Central memory CD8-positive, alpha-beta T cell (primary cell): ENCODE data around the gene FMNL2.

Experiments used
- ATAC-seq: fragments of 150-1000 bp; cut with Tn5 transposase; replicated peaks from 2 replicates; pipeline ENCODE4 v1.10.0; 2022; ENCODE audit warnings: mild to moderate bottlenecking, moderate FRiP score, moderate number of reproducible peaks; ENCODE audit not compliant: poor library complexity, severe bottlenecking; ENCODE audit errors: extremely low read depth
- DNase-seq, 2 donors: peaks; one replicate each; pipeline ENCODE4 v3.0.0; 2021; ENCODE audit warnings: low spot score in 2 of 2
- H3K27ac Mint-ChIP-seq: one replicate; pipeline ENCODE4 v1.8.0; 2022; ENCODE audit warnings: low read depth, mild to moderate bottlenecking, moderate library complexity, mixed read lengths
- H3K27me3 Mint-ChIP-seq: one replicate; pipeline ENCODE4 v1.8.0; 2022; ENCODE audit warnings: mixed read lengths
- H3K36me3 Mint-ChIP-seq: one replicate; pipeline ENCODE4 v1.8.0; 2022; ENCODE audit warnings: mild to moderate bottlenecking, moderate library complexity, mixed read lengths; ENCODE audit not compliant: insufficient read depth
- H3K4me1 Mint-ChIP-seq: one replicate; pipeline ENCODE4 v1.8.0; 2022; ENCODE audit warnings: mixed read lengths
- H3K4me3 Mint-ChIP-seq: one replicate; pipeline ENCODE4 v1.8.0; 2022; ENCODE audit warnings: mild to moderate bottlenecking, moderate library complexity, mixed read lengths
- H3K9me3 Mint-ChIP-seq: one replicate; pipeline ENCODE4 v1.8.0; 2022; ENCODE audit warnings: mixed read lengths

Gene FMNL2

DNA sequence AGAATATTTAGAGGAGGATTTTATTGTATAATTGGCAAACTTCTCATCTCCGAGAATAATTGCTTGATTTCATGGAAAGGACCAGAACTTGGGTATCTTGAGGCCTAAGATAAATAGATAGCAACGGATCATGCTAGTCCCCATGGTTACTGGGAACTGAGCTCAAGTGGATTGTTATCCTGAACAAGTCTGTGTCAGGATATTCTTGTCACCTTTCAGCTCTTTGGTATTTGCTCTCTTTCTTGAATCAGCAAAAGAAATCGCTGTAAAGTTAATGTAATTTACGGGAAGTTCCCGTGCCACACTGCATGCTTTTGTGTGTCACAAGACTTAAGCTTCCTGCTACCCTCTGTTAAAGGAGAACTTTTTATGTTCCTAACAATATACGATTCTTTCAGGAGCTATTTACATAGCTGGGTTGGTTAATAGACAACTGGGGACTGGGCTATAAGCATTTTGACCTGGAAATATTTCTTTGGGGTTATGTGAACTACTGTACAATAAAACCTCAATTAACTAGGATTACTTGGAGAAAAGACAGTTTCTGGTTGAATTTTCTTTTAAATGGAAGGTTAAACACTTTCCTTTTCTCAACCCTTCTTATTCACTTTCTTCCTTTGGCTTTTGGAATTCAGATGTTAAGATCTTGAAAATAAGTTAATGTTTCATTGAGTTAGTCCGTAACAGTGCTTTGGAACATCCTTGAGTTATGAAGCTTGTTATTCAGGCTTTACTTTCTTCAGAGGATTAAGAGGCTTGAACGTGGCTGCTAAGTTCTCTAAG, 151.2 kb downstream of the FMNL2 start:
- DNase-seq (no peak), ATAC-seq (no peak)
- Mint-ChIP-seq H3K4me3 (no peak overlapping the region), H3K27ac (no peak overlapping the region), H3K9me3 (no peaks in the 10 kb centered on the region), H3K27me3 (peaks cover 10% of the 10 kb centered on the region), H3K4me1 (no peaks in the 10 kb centered on the region), H3K36me3 (no peaks in the 10 kb centered on the region)

DNA sequence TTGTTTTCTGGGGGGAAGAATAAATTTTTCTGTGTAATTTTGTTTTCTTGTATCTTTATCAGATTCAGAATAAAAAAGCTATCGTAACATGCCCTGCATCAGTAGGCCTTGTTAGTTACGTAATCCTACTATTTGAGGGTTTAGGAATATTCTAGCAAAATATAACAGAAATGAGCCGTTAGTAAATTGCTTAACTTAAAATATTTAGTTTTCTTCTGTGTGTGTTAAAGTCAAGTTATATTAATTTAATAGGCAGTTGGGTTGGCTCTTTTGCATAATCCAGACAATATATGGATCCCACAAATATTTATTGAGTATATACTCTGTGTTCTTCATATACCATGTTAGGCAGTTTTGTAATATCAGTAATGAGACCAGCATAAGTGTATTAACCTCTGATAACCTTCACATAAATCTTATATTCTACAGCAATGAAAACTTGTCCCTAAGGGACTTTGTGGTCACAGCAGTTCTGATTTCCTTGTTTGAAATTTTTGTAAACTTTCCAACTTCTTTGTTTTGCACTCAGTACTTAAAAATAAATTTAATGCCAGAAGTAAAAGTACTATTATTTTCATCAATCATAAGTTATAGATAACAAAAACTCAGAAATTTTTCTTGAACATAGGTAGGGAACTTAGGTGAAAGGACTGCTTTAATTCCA, 151.9 kb downstream of the FMNL2 start:
- Mint-ChIP-seq H3K27me3 (peaks cover 17% of the 10 kb centered on the region), H3K4me3 (no peak overlapping the region), H3K4me1 (no peaks in the 10 kb centered on the region), H3K36me3 (no peaks in the 10 kb centered on the region), H3K27ac (no peak overlapping the region), H3K9me3 (no peaks in the 10 kb centered on the region)
- DNase-seq (no peak), ATAC-seq (no peak)

DNA sequence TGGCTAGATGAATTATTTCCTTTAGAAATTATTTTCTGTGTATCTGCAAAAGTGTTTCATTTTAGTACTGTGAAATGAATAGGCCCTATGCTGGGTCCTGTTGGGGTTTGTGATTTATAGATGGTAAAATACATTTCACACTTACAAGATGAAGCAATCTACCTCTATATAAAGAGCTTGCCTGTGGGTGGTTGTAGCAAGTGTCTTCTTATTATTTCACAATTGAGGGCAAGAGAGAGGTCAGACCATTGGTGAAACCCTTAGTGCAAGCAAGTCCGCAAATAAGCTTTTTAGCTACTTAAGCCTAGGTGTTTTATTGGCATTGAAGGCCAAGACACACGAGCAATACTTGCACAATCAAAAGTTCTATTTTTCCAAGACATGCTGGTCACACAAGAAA, 153.1 kb downstream of the FMNL2 start:
- H3K27ac Mint-ChIP-seq: no peak overlapping the region
- H3K27me3 Mint-ChIP-seq: peaks cover 27% of the 10 kb centered on the region
- no peak overlapping the region for H3K4me3 Mint-ChIP-seq
- no peaks in the 10 kb centered on the region for H3K9me3 Mint-ChIP-seq
- no peak for DNase-seq
- no peaks in the 10 kb centered on the region for H3K4me1 Mint-ChIP-seq
- ATAC-seq: no peak
- no peaks in the 10 kb centered on the region for H3K36me3 Mint-ChIP-seq

DNA sequence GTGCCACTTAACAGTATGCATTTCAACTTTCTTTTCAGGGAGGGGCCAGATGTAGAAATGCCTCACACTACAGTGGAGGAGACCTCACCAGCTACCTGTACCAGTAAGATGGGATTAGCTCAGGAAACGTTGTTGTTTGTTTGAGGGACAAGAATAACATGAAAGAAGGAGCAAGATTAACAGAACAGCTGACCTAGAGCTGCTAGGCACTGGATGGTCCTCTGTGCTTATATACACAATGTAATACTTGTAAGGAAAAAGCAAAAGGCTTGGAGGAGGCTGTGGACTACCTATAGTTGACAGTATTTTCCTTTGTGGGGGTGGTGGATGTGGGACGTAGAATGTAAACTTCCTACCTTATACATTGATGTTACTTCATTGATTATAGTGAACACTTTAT, 154.4 kb downstream of the FMNL2 start:
- no peak overlapping the region for H3K27ac Mint-ChIP-seq
- no peaks in the 10 kb centered on the region for H3K4me1 Mint-ChIP-seq
- no peak for ATAC-seq
- H3K9me3 Mint-ChIP-seq: no peaks in the 10 kb centered on the region
- no peak overlapping the region for H3K4me3 Mint-ChIP-seq
- H3K36me3 Mint-ChIP-seq: no peaks in the 10 kb centered on the region
- DNase-seq: no peak
- peaks cover 39% of the 10 kb centered on the region for H3K27me3 Mint-ChIP-seq

DNA sequence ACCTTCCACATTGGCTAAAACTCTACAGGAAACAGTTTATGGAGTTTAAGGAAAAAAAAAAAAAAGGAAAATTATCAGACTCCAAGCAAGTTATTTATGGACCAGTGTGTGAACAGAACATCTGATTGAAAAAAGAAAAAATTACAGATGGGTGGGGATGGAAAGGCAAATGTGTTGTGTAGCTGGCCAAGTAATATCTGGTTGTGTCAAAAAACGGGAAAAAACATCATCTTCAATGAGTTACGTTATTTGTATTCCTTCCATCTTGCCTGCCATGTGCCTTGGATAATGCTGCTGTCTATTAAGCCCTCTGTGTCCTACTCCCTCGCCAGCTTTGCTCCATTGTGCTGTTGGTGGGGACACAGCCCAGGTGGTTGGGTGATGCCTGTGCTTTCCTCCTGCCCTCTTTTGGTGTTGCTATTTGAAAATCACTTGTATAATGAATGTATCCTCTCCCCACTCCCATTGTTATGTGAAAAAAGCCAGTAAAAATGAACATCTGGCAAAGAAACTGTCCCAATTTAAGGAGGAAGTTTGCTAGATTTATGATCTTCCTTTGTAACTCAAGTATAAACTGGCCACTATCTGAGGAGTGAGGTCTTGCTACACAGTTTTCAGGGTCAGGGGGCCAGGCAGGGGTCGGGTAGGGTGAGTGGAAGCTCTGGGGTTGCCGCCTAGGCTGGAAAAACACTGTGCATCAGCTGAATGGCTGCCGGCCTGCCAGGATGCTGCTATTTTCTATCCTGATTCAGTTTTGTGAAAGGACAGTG, 155.9 kb downstream of the FMNL2 start:
- DNase-seq (no peak), ATAC-seq (no peak)
- Mint-ChIP-seq H3K4me3 (no peak overlapping the region), H3K4me1 (no peaks in the 10 kb centered on the region), H3K9me3 (no peaks in the 10 kb centered on the region), H3K27me3 (peaks cover 39% of the 10 kb centered on the region), H3K36me3 (no peaks in the 10 kb centered on the region), H3K27ac (no peak overlapping the region)

DNA sequence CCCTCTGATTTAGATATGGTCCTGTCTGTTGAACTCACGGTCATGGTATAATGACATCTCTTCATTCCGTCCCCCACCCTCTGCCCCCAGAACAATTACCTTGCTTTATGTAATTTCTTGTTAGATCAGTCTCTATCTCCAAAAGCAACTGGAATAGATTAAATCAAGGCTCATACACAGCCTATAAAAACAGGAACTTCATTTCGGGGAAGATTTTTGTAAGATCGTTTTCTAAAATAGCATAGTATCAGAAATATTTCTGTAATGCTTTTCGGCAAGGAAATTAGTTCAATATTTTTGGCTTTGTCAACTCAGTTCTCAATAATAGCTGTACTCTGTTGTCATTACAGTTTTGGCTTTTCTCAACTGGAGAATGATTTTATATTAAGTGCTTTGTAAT, 157.2 kb downstream of the FMNL2 start:
- Mint-ChIP-seq H3K4me1 (no peaks in the 10 kb centered on the region), H3K36me3 (no peaks in the 10 kb centered on the region), H3K27me3 (peaks cover 49% of the 10 kb centered on the region), H3K9me3 (no peaks in the 10 kb centered on the region), H3K27ac (no peak overlapping the region), H3K4me3 (no peak overlapping the region)
- DNase-seq (no peak), ATAC-seq (no peak)

DNA sequence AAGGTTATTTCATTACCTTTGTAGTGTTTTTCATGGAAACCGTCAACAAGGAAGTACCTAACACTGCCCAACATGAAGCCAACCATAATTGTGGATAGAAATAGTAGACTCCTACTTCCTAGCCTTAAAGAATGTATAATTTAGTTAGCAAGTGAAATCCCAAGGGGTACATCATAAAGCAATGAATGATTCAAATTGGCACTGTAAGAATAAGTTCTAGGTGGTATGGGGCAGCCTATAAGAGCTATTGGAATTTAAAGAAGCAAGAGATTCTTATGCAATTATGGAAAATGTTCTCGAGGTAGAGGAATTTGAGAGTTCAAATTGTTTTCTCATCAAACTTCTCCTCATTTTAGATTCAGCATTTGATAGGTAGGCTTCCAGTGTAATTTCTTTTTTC, 157.9 kb downstream of the FMNL2 start:
- Mint-ChIP-seq H3K4me3 (no peak overlapping the region), H3K27ac (no peak overlapping the region)

DNA sequence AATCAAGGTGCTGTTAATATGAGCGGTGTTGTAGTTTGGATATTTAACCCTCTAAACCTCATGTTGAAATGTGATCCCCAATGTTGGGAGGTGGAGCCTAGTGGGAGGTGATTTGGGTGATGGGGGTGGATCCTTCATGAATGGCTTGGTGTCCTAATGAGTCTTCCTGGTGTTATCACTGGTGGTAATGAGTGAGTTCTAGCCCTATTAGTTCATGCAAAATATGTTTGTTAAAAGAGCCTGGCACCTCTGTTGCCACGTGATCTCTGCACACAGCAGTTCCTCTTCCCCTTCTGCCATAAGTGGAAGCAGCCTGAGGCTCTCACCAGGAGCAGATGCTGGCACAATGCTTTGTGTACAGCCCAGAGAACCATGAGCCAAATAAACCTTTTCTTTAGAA, 158.4 kb downstream of the FMNL2 start:
- no peaks in the 10 kb centered on the region for H3K36me3 Mint-ChIP-seq
- no peak for ATAC-seq
- no peak for DNase-seq
- H3K4me3 Mint-ChIP-seq: no peak overlapping the region
- H3K27ac Mint-ChIP-seq: no peak overlapping the region
- peaks cover 60% of the 10 kb centered on the region for H3K27me3 Mint-ChIP-seq
- H3K9me3 Mint-ChIP-seq: no peaks in the 10 kb centered on the region
- no peaks in the 10 kb centered on the region for H3K4me1 Mint-ChIP-seq

More for the DNA sequence above, 157.9 kb downstream of the FMNL2 start:
- no peaks in the 10 kb centered on the region for H3K9me3 Mint-ChIP-seq
- H3K27me3 Mint-ChIP-seq: peaks cover 56% of the 10 kb centered on the region
- no peaks in the 10 kb centered on the region for H3K4me1 Mint-ChIP-seq
- ATAC-seq (no peak), DNase-seq (no peak)
- H3K36me3 Mint-ChIP-seq: no peaks in the 10 kb centered on the region

DNA sequence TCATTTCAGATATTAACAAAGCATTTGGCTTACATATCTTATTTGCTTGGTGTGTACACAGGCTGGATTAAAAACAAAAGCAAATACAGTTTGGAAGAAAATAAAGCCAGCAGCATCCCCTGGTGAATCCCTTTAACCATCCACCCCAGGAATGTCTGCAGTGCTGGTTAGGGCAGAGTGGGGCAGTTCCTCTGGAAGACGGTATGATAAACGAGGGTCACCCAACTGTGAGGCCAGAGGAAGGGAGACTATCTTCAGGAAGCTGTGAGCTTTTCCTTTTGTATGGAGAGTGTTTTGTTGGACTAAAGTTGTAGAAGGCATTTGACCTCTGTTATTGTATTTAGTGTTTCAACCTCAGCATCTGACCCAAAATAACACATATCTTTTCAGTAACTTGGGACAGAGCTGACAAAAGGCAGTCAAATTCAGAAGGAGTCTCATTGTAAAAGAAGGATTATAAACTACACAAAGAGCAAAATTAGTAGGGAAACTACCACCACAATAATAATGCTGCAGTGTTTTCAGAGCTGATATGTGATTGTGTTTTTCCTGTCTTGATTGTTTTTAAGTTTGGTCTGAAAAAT, 159.1 kb downstream of the FMNL2 start:
- peaks cover 66% of the 10 kb centered on the region for H3K27me3 Mint-ChIP-seq
- no peaks in the 10 kb centered on the region for H3K36me3 Mint-ChIP-seq
- no peaks in the 10 kb centered on the region for H3K4me1 Mint-ChIP-seq
- H3K27ac Mint-ChIP-seq: no peak overlapping the region
- no peak overlapping the region for H3K4me3 Mint-ChIP-seq
- ATAC-seq: no peak
- DNase-seq: no peak
- no peaks in the 10 kb centered on the region for H3K9me3 Mint-ChIP-seq

DNA sequence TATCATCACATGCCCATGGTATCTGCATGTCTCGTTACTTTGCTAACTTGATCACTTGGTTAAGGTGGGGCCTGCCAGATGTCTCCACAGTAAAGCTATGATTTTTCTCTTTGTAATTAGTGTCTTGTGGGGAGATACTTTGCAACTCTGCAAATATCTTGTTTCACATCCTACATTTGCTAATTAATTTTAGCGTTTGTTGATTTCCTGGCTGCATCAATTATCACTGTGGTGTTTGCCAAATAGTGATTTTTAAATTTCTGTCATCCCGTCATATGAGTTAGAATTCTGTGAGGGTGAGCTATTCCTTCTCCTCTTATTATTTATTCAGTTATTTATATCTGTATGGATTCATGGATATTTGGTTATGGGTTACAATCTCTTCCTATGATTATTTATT, 161.4 kb downstream of the FMNL2 start:
- Mint-ChIP-seq H3K36me3 (no peaks in the 10 kb centered on the region), H3K27me3 (peaks cover 59% of the 10 kb centered on the region), H3K27ac (no peak overlapping the region), H3K9me3 (no peaks in the 10 kb centered on the region), H3K4me3 (no peak overlapping the region), H3K4me1 (no peaks in the 10 kb centered on the region)
- no peak for DNase-seq
- no peak for ATAC-seq

DNA sequence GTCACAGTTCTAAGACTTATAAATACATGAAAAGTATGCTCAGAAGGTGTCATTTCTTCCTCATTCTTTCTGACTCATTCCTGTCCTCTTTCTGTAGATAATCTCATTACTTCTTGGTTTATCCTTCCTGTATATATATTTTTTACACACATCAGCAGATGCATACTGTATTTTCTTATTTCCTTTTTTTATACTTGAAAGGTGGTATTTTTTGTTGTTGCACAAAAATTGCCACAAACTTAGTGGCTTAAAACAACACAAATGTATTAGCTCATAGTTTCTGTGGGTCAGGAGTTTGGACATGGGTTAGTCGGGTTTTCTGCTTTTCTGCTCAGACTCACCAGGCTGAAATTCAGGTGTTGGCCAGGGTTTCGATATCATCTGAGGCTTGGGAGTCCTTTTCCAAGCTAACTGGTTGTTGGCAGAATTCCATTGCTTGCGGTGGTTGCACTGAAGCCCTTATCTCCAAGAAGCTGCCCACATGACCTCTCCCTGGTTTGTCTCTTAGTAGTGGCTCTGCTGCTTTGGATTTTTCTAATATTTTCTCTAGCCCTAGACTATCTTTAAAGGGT, 162.6 kb downstream of the FMNL2 start:
- Mint-ChIP-seq H3K36me3 (no peaks in the 10 kb centered on the region), H3K4me3 (no peak overlapping the region), H3K27ac (no peak overlapping the region), H3K27me3 (peaks cover 53% of the 10 kb centered on the region), H3K9me3 (no peaks in the 10 kb centered on the region), H3K4me1 (no peaks in the 10 kb centered on the region)
- ATAC-seq (no peak), DNase-seq (no peak)

DNA sequence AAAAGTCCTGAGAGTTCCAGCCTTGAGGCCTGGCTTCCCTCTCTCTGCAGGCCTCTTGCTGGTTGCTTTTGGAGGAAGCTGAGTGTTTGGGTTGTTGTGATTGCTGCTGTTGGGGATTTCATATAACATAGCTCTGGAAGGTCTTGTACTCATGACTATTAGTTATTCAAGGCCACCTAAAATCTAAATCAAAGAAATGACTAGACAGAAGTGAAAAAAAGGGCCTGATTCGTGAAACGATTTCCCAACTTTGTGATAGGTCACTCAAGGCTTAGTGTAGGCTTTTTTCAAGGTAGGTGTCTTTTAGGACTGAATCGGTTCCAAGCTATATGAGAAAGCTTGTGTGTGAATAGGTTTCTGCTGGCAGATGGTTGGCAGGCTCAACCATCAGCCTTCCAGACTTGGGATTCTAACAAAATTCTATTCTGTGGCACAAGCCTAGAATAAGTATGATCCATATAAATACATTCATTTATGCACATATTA, 164.4 kb downstream of the FMNL2 start:
- Mint-ChIP-seq H3K9me3 (no peaks in the 10 kb centered on the region), H3K27me3 (peaks cover 52% of the 10 kb centered on the region), H3K4me1 (no peaks in the 10 kb centered on the region), H3K27ac (no peak overlapping the region), H3K36me3 (no peaks in the 10 kb centered on the region), H3K4me3 (no peak overlapping the region)
- no peak for ATAC-seq
- DNase-seq: no peak
